Stimulated activated CD8-positive, alpha-beta memory T cell treated with anti-CD3 and anti-CD28 coated beads, Interleukin-12 subunit alpha, Interleukin-12 subunit beta, amount 100 ng/mL, for 4 hours (primary cell): ENCODE measurements around the gene OR9A4.
"Not testable (repeated sequence)": the region's sequence is repeated elsewhere in the genome, so short reads cannot be mapped to it uniquely, and the experiment has no call there.

ENCODE experiments used
- DNase-seq: peaks from one replicate; pipeline ENCODE4 v3.0.0-alpha.2; 2020; ENCODE audit warnings: low read depth

Gene OR9A4, protein sequence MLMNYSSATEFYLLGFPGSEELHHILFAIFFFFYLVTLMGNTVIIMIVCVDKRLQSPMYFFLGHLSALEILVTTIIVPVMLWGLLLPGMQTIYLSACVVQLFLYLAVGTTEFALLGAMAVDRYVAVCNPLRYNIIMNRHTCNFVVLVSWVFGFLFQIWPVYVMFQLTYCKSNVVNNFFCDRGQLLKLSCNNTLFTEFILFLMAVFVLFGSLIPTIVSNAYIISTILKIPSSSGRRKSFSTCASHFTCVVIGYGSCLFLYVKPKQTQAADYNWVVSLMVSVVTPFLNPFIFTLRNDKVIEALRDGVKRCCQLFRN

DNA sequence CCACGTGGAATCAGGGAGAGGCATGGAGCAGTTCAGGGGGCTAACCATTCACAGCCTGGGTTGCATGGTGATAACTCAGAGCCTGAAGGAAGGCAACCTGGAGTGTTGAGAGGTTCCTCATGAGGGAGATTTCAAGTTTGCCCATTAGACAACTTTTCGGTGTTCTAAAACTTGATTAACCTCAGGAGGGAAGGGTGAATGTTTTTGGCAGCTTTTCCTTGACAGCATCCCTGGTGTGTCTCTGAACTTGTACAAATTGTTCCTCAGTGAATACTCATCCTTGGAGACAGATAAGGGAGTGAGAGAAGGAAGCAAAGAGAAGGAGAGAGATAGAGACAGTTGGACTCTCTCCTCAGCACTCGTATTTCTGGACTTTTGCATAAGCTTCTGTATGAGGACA lies at the start of gene OR9A4:
Gene OR9A4 (plus strand): TSS at position 301 of the 400 bp plus-strand sequence. CDS start 2,477 bp downstream, outside the sequence.
- no peak for DNase-seq

- no peak for DNase-seq
Measured at GRCh38 chr7:141866974-141867373, 49.2 kb upstream of the OR9A4 start.

DNA sequence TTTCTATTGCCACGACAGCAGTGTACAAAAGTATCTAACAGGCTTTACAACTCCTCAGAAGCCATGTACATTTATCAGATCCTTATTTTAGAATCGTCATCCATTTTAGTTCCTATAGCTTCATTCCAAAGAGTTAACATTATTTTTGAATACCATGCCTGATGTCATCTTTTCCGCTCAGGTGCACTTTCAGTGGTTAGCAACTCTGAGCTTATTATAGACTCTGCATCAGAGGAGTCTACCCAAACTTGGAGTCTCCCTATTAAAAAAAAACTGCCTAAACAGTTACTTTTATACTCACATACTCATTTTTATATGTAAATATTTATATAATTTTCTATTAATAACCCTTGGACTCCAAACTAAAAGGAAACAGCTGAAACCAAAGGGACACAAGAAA lies 43.3 kb upstream of the OR9A4 start:
- DNase-seq: no peak

DNA sequence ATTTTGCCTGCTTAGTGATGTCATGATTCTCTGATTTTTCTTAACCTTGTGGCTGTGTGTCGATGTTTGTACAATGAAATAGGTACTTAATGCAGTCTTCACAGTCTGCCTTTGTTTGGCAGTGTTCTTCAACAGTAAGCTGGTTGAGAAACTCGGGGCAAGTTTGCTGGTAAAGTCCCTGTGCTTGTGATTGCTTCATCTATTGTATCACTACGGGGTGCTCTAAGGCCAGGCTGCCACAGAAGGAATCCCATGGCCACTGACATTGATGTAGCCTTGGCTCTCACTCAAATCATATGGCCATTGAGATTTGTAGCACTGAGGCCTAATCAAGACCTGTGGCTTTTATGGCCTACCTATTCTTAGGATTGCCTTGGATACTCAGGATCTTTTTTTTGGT lies 41.4 kb upstream of the OR9A4 start:
- no peak for DNase-seq

DNA sequence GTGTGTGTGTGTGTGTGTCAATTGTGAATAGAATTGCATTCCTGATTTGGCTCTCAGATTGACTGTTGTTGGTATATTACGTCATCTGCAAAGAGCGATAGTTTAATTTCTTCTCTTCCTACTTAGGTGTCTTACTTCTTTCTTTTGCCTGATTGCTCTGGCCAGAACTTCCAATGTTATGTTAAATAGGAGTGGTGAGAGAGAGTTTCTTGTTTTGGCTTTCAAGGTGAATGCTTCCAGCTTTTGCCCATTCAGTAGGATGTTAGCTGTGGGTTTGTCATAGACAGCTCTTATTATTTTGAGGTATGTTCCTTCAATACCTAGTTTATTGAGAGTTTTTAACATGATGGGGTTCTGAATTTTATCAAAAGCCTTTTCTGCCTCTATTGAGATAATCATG lies 40.7 kb upstream of the OR9A4 start:
- DNase-seq: no peak

- DNase-seq: no peak
Measured at GRCh38 chr7:141876371-141876770, 39.8 kb upstream of the OR9A4 start.

GRCh38 chr7:141877365-141877764 lies 38.8 kb upstream of the OR9A4 start:
- DNase-seq: no peak

DNA sequence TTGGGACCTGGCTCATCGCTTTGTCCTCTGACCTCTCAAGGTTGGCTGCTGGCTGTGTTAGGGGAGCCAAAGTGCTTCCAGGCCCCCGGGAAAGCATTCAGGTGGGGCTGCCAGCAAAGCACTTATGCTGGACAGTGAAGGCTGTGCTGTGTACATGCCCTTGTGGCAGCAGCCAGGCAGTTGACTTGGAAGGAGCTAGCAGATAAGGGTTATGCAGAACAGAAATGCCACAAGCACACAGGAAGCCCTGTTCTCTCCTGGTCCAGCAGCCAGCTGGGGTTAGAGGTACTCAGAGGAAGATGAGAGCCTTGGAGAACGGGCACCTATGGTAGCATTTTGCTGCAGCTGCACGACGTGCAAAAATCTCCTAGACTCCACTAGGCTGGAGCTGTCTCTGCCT lies 35.2 kb upstream of the OR9A4 start:
- DNase-seq: no peak

GRCh38 chr7:141884539-141885225 lies 31.5 kb upstream of the OR9A4 start:
- no peak for DNase-seq

DNA sequence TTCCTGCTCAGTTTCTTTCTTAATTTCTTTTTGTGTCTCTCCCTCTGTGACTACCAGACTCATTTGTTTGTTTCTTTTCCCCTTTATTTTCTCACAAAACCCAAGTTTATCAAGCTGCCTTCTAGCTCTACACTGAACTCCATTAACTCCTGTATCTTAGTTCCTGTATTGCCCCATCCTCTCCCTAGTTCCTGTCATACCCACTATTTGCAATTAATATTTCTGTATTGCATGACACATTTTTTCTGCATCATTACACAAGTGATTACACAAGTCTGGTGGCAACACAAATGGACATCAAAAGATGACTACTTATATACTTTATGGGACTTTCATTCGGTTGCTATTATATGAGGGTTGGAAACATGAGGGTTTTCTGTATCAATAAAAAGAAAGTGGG lies 26.9 kb upstream of the OR9A4 start:
- no peak for DNase-seq

DNA sequence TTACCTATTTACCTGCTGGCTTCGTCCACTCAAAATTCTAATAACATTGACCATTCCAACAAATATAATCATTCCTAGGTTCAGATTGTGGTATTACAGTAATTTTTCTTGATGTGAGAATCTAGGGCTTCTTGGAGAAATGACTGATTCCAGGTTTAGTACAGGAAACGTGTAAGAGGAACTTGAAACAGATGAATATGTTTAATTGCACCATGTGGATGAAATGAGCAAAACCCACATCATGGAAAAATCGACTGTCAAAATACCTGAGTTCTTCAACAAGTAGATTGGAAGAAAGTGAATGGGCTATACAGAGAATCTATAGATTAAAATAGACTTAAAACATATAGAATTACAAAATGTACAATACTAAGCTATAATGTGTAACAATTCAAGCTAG lies 24.9 kb upstream of the OR9A4 start:
- DNase-seq: no peak

- DNase-seq: not testable (repeated sequence)
Measured at GRCh38 chr7:141899366-141899765, 16.8 kb upstream of the OR9A4 start.

DNA sequence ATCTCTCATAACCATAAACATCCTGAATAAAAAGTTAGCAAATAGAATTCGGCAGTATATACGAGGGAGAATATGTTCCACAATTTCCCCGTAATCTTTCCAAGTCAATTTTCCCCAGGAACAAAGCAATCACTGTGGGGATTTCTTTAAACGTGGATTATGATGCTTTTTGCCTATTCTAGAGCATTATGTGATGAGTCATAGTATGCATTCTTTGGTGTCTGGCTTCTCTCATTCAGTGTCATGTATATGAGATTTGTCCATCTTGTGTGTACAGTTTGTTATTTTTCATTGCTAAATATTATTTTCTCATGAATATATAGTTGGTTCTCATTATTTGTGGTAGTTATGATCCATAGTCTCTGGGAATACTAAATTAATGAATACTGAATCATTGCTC lies 9.9 kb upstream of the OR9A4 start:
- DNase-seq: no peak

GRCh38 chr7:141911391-141911790 lies 4.8 kb upstream of the OR9A4 start:
- DNase-seq: no peak

DNA sequence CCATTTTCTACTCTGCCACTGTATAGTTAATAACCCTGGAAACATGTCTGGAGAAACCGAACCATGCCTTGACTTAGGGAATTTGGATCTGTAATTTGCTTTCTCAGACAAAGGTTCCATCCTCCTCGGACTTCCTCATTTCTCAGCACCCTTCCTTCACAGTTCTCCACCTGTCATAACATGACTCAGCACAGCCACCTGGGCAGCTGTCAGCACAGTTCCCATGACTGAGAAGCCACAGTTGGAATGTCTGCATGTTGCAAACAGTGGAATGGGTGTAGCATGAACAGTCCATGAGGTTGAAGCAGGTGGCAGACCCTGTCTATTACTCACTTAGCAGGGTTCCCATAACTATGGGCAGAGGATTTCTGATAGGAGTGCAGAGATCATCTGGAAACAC lies 634 bp upstream of the OR9A4 start:
- no peak for DNase-seq

DNA sequence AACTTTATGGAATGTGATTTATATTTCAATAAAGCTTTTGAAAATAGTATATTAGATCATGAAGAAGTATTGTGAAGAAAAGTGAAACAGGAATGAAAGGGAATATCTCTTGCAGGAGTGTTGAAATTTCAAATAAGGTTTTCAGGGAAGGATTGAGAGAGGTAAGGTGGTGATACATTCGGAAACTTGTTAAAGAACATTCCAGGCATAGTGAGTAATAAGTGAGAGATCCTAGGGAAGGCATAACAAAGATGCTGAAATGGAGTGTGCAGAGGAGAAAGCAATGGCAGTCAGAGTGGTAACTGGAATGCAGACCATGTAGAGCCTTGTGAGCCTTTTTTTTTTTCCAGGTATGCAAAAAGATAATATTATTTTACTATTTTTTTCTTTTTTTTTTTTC lies 4.1 kb downstream of the OR9A4 start:
- no peak for DNase-seq

DNA sequence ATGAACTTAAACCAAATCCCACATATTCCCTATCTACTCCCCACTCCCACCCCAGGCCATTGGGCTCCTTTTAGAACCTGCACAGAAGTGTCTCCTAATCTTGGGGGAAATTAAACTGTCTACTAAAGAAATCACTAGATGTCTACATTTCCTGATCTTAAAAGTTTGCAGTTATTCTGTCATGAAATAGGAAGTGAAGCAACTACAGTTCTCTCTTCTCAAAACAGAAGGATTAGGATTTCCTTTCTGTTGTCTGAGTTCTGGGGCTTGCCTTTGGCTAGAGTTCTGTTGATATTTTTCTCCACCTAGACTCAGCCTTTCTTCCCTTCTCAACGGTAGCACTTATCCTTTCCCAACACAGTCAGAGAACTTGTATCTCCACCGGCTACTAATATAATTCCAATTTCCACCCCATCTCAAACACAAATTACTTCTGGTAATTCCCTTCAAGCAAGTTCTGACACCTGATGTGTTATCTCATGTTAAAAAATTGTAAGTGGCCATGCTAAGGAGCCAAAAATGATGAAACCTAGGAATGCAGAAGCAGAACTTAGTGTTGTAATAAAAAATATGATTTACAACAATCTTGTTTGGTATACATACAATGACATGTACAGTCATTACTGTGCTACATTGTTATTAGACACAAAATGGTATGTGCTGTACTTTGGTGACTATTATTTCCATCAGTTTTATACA lies 12.1 kb downstream of the OR9A4 start:
- no peak for DNase-seq

DNA sequence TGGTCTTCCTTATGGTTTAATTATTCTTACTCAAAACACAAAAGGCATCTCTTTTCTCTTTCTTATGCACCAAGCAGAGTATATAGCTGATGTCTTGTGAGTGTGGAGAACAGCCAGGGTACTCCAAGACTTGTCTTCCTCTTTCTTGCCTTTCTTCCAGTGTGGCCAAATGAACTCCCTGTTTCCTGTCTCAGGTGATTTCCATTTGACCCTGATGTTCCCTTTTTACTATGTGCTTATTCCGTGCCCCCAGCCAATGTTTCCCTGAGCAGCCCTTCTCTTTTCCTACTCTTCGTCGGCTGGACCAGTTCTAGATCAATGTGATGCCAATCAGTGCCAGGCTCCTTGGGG lies 12.6 kb downstream of the OR9A4 start:
- DNase-seq: no peak

GRCh38 chr7:141930211-141930610 lies 14.0 kb downstream of the OR9A4 start:
- no peak for DNase-seq

DNA sequence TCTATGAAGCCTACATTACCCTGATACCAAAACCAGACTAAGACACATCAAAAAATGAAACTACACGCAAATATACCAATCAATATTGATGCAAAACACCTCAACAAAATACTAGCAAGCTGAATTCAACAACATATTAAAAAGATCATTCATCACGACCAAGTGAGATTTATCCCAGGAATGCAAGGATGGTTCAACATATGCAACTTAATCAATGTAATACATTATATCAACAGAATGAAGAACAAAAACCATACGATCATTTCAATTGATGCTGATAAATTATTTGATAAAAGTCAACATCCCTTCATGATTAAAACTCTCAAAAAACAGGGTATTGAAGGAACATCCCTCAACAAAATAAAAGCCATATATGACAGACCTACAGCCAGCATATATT lies 24.9 kb downstream of the OR9A4 start:
- DNase-seq: no peak

DNA sequence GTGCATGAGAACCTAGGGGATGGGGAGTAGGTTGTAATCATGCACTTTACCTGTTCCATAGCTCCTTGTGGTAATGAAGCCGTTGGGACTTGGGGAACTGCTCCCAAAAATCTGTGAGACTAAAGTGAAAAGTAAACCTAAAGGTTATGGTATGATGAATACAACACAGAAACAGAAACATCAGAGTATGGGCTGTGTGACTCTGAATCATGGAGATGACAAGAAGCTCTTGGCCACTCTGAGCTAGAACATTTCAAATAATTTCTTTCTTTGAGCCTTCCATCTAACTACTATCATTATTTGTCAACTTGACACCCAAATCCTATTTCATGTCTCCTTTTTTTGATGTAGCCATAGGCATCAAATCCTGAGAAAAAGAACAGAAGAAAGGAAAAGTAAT lies 27.6 kb downstream of the OR9A4 start:
- DNase-seq: no peak

DNA sequence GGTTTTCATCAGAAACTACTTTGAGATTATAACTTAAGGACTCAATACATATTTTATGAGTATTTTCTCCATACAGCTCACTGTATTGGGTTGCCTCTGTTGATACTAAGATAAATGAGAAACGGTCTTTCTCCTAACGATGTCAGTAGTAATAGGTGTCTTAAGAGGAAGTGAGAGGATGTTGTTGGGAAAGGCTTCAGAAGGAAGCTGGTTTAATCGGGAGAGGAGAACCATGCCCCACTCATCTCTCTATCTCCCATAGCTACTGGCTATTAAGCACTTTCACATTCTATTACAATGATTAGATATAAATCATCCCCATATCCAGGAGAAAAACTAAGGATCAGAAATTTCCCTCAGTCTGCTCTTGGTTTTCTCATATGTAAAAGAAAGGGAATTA lies 28.6 kb downstream of the OR9A4 start:
- no peak for DNase-seq

DNA sequence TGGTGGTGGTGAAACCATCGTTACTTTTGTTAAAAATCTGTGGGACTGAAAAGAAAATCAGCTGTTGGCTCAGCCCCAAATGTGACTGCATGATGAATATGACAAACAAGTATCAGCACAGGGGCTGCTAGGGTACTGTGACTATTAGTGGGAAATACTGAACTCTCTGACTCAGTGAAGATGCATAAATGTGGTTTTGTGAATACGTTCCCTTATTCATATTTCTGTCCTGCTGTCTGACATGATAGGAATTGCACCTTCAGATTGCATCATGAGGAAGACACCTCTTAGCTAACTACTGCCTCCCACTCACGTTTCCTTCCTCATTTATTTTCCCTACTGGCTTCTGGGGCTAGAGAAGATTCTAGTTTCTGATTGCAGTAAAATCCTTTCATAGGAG lies 29.2 kb downstream of the OR9A4 start:
- DNase-seq: no peak
